HepG2 (cell line): ENCODE results near the gene PLXND1. TPM values are rescaled to one million over a fixed set of nuclear protein-coding genes. Genes with fewer than 3 reads are reported as not detected.

Experiments used
- CEBPB ChIP-seq: IDR thresholded peaks from 2 replicates; pipeline ENCODE4 v1.6.1; 2011; ENCODE audit warnings: low read depth, low read length, improper control_type of control experiment, borderline replicate concordance
- CEBPG ChIP-seq: IDR thresholded peaks from 2 replicates; pipeline ENCODE4 v1.6.1; 2016
- FOXA3 ChIP-seq: IDR thresholded peaks from 2 replicates; pipeline ENCODE4 v1.6.1; 2016; ENCODE audit warnings: missing genetic modification reagents, missing compliant biosample characterization
- GABPB1 ChIP-seq: IDR thresholded peaks from 2 replicates; pipeline ENCODE4 v1.6.1; 2016; ENCODE audit warnings: mild to moderate bottlenecking, missing genetic modification reagents, moderate library complexity, missing compliant biosample characterization
- HDAC2 ChIP-seq: sonication (generic); formaldehyde crosslinking; IDR thresholded peaks from 2 replicates; pipeline ENCODE4 v1.4.0; 2020; ENCODE audit warnings: missing genetic modification reagents
- HNF4A ChIP-seq: sonication (generic); formaldehyde crosslinking; IDR thresholded peaks from 2 replicates; pipeline ENCODE4 v1.4.0; 2020; ENCODE audit warnings: missing genetic modification reagents
- KDM2A ChIP-seq: sonication (generic); formaldehyde crosslinking; IDR thresholded peaks from 2 replicates; pipeline ENCODE4 v1.4.0; 2020; ENCODE audit warnings: low read depth, missing genetic modification reagents, borderline replicate concordance
- KLF13 ChIP-seq: sonication (generic); formaldehyde crosslinking; IDR thresholded peaks from 2 replicates; pipeline ENCODE4 v1.4.0; 2020; ENCODE audit warnings: mild to moderate bottlenecking, missing genetic modification reagents
- KMT2A ChIP-seq: sonication (generic); formaldehyde crosslinking; IDR thresholded peaks from 2 replicates; pipeline ENCODE4 v1.4.0; 2020; ENCODE audit warnings: missing genetic modification reagents
- MBNL3 ChIP-seq: fragments of 250-450 bp; sonication (Bioruptor Pico); conservative IDR thresholded peaks from 2 replicates; pipeline ENCODE4 v1.8.0; 2022; ENCODE audit warnings: mild to moderate bottlenecking, inconsistent platforms
- PATZ1 ChIP-seq: sonication (generic); formaldehyde crosslinking; IDR thresholded peaks from 2 replicates; pipeline ENCODE4 v1.4.0; 2020; ENCODE audit warnings: missing genetic modification reagents
- REST ChIP-seq, 2 experiments: IDR thresholded peaks; 2 replicates each; pipeline ENCODE4 v1.6.1; 2011 to 2012; ENCODE audit warnings: low read length in 2 of 2, borderline replicate concordance in 1 of 2, low read depth in 1 of 2, mild to moderate bottlenecking in 1 of 2, moderate library complexity in 1 of 2
- SP5 ChIP-seq: IDR thresholded peaks from 2 replicates; pipeline ENCODE4 v1.6.1; 2016; ENCODE audit warnings: low read depth, borderline replicate concordance
- SRSF1 ChIP-seq: fragments of 200-400 bp; formaldehyde crosslinking; optimal IDR thresholded peaks from 2 replicates; pipeline ENCODE3; 2017; ENCODE audit warnings: mild to moderate bottlenecking, low read depth, low read length, moderate library complexity
- THYN1 ChIP-seq: sonication (generic); formaldehyde crosslinking; IDR thresholded peaks from 2 replicates; pipeline ENCODE4 v1.8.1; 2023; ENCODE audit warnings: low read depth, mild to moderate bottlenecking, moderate library complexity, missing genetic modification reagents, borderline replicate concordance
- TRIM24 ChIP-seq: sonication (generic); formaldehyde crosslinking; IDR thresholded peaks from 2 replicates; pipeline ENCODE4 v1.8.0; 2022; ENCODE audit warnings: mild to moderate bottlenecking, missing genetic modification reagents
- ZFP90 ChIP-seq: sonication (generic); formaldehyde crosslinking; IDR thresholded peaks from 2 replicates; pipeline ENCODE4 v1.8.0; 2022; ENCODE audit warnings: missing genetic modification reagents, mild to moderate bottlenecking, inconsistent platforms, borderline replicate concordance
- ZNF251 ChIP-seq: sonication (generic); formaldehyde crosslinking; IDR thresholded peaks from 2 replicates; pipeline ENCODE4 v1.9.0; 2021; ENCODE audit warnings: mild to moderate bottlenecking, missing genetic modification reagents
- ZNF331 ChIP-seq: sonication (generic); formaldehyde crosslinking; IDR thresholded peaks from 2 replicates; pipeline ENCODE4 v1.4.0; 2020; ENCODE audit warnings: missing genetic modification reagents
- ZNF549 ChIP-seq: sonication (generic); formaldehyde crosslinking; IDR thresholded peaks from 2 replicates; pipeline ENCODE4 v1.5.0; 2020; ENCODE audit warnings: missing genetic modification reagents
- polyA plus RNA-seq, 8 experiments: library from polyadenylated mRNA; depleted of rRNA in 3 of 8; stranded (reverse) in 7 of 8; unstranded in 1 of 8; fragments of >200 nt; fragmentation: Illumina TruSeq in 4 of 8; extraction: Trizol in 4 of 8; gene quantifications; 2 replicates each; pipeline versions ENCODE4 v1.2.1 to v1.2.3, GENCODE V29; 2011 to 2016; ENCODE audit warnings: low read depth in 4 of 8, missing spikeins in 1 of 8, mixed read lengths in 1 of 8; ENCODE audit not compliant: insufficient read depth in 1 of 8
- total RNA-seq, 5 experiments: library from RNA; depleted of rRNA; stranded (reverse); fragments of >200 nt; fragmentation: Illumina TruSeq; extraction: Trizol; gene quantifications; 2 replicates each; pipeline ENCODE4 v1.2.3, GENCODE V29; 2016; ENCODE audit warnings: low read depth in 1 of 5
- TF ChIP-seq, protein P1 (sequence below): conservative IDR thresholded peaks from 2 replicates; pipeline ENCODE4 v1.6.1; 2018; ENCODE audit warnings: missing genetic modification reagents
- TF ChIP-seq, protein P2 (sequence below): sonication (generic); formaldehyde crosslinking; IDR thresholded peaks from 2 replicates; pipeline ENCODE4 v1.4.0; 2020; ENCODE audit warnings: missing genetic modification reagents
- TF ChIP-seq, protein P3 (sequence below): sonication (generic); formaldehyde crosslinking; IDR thresholded peaks from 2 replicates; pipeline ENCODE4 v1.5.0; 2020; ENCODE audit warnings: missing genetic modification reagents, mild to moderate bottlenecking, borderline replicate concordance

PLXND1 gene
- total and polyA plus RNA-seq, 2 of the 13 experiments (the other 11 are each of a cell fraction or from before 2014, with no cell fraction given): 15.9 to 42.0 TPM

DNA sequence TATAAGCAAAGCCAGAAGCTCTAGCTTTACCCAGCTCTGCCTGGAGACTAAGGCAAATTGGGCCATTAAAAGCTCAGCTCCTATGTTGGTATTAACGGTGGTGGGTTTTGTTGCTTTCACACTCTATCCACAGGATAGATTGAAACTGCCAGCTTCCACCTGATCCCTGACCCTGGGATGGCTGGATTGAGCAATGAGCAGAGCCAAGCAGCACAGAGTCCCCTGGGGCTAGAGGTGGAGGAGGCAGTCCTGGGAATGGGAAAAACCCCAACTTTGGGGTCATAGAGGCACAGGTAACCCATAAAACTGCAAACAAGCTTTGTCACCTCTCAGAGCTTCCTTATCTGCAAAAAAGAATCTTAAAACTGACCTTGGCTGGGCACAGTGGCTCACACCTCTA is 71.4 kb downstream of the PLXND1 start (continued):
- TF ChIP-seq THYN1 (CRISPR knock-in tag) (no peak), ZNF251 (CRISPR knock-in tag) (no peak), ZNF549 (CRISPR knock-in tag) (no peak), HNF4A (CRISPR knock-in tag) (peak; percentile 77), KLF13 (CRISPR knock-in tag) (no peak), FOXA3 (no peak), CEBPB (peak; percentile 93), GABPB1 (0 out of 2 replicates have a peak, but pooled peaks have one; percentile 4), TRIM24 (CRISPR knock-in tag) (no peak), ZFP90 (CRISPR knock-in tag) (no peak), KDM2A (CRISPR knock-in tag) (0 out of 2 replicates have a peak, but pooled peaks have one; percentile 13), MBNL3 (CRISPR knock-in tag) (no peak), SRSF1 (no peak), HDAC2 (CRISPR knock-in tag) (peak; percentile 32; the same call in 1 of the 2 replicates), SP5 (CRISPR knock-in tag) (0 out of 2 replicates have a peak, but pooled peaks have one; percentile 8), KMT2A (CRISPR knock-in tag) (no peak), CEBPG (CRISPR knock-in tag) (peak; percentile 90), ZNF331 (CRISPR knock-in tag) (peak; percentile 43; the same call in 1 of the 2 replicates), PATZ1 (0 out of 2 replicates have a peak, but pooled peaks have one; percentile 9), REST (IDR thresholded peaks at IDR 0.05; ENCODE audit: borderline replicate concordance in 1 of 2, low read depth in 1 of 2, low read length in 2 of 2) (no peak)
- TF ChIP-seq, protein P1, sequence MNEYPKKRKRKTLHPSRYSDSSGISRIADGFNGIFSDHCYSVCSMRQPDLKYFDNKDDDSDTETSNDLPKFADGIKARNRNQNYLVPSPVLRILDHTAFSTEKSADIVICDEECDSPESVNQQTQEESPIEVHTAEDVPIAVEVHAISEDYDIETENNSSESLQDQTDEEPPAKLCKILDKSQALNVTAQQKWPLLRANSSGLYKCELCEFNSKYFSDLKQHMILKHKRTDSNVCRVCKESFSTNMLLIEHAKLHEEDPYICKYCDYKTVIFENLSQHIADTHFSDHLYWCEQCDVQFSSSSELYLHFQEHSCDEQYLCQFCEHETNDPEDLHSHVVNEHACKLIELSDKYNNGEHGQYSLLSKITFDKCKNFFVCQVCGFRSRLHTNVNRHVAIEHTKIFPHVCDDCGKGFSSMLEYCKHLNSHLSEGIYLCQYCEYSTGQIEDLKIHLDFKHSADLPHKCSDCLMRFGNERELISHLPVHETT (CRISPR knock-in tag): no peak
- TF ChIP-seq, protein P2, sequence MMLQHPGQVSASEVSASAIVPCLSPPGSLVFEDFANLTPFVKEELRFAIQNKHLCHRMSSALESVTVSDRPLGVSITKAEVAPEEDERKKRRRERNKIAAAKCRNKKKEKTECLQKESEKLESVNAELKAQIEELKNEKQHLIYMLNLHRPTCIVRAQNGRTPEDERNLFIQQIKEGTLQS: no peak
- TF ChIP-seq, protein P3, sequence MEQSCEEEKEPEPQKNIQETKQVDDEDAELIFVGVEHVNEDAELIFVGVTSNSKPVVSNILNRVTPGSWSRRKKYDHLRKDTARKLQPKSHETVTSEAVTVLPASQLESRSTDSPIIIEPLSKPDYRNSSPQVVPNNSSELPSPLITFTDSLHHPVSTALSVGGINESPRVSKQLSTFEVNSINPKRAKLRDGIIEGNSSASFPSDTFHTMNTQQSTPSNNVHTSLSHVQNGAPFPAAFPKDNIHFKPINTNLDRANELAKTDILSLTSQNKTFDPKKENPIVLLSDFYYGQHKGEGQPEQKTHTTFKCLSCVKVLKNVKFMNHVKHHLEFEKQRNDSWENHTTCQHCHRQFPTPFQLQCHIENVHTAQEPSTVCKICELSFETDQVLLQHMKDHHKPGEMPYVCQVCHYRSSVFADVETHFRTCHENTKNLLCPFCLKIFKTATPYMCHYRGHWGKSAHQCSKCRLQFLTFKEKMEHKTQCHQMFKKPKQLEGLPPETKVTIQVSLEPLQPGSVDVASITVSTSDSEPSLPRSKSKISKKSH (CRISPR knock-in tag): no peak
